ENCODE data around the gene PLXNB3.

Gene PLXNB3

GRCh38 chrX:153770601-153771414, 6.8 kb downstream of the PLXNB3 start:
- TF ChIP-seq POLR2AphosphoS5 (IDR thresholded peaks at IDR 0.05; ENCODE audit: low read depth, low read length): no peak
- TF ChIP-seq SIN3A (IDR thresholded peaks at IDR 0.05; ENCODE audit: borderline replicate concordance, insufficient read depth, low read length): no peak
- TF ChIP-seq TAF1 (IDR thresholded peaks at IDR 0.05; ENCODE audit: borderline replicate concordance, insufficient read depth, low read length): no peak
- TF ChIP-seq FOXP2 (optimal IDR thresholded peaks at IDR 0.05; ENCODE audit: borderline replicate concordance, extremely low read depth, extremely low read length, insufficient read depth): no peak
- TF ChIP-seq, protein P1, sequence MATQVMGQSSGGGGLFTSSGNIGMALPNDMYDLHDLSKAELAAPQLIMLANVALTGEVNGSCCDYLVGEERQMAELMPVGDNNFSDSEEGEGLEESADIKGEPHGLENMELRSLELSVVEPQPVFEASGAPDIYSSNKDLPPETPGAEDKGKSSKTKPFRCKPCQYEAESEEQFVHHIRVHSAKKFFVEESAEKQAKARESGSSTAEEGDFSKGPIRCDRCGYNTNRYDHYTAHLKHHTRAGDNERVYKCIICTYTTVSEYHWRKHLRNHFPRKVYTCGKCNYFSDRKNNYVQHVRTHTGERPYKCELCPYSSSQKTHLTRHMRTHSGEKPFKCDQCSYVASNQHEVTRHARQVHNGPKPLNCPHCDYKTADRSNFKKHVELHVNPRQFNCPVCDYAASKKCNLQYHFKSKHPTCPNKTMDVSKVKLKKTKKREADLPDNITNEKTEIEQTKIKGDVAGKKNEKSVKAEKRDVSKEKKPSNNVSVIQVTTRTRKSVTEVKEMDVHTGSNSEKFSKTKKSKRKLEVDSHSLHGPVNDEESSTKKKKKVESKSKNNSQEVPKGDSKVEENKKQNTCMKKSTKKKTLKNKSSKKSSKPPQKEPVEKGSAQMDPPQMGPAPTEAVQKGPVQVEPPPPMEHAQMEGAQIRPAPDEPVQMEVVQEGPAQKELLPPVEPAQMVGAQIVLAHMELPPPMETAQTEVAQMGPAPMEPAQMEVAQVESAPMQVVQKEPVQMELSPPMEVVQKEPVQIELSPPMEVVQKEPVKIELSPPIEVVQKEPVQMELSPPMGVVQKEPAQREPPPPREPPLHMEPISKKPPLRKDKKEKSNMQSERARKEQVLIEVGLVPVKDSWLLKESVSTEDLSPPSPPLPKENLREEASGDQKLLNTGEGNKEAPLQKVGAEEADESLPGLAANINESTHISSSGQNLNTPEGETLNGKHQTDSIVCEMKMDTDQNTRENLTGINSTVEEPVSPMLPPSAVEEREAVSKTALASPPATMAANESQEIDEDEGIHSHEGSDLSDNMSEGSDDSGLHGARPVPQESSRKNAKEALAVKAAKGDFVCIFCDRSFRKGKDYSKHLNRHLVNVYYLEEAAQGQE (IDR thresholded peaks at IDR 0.05; ENCODE audit: insufficient read depth in 1 of 2, low read depth in 2 of 2, low read length in 2 of 2): no peak

- no peak for TF ChIP-seq FOXP2 (optimal IDR thresholded peaks at IDR 0.05; ENCODE audit: borderline replicate concordance, extremely low read depth, extremely low read length, insufficient read depth)
- TF ChIP-seq, protein P1 (IDR thresholded peaks at IDR 0.05; ENCODE audit: insufficient read depth in 1 of 2, low read depth in 2 of 2, low read length in 2 of 2): no peak
- TF ChIP-seq SIN3A (IDR thresholded peaks at IDR 0.05; ENCODE audit: borderline replicate concordance, insufficient read depth, low read length): no peak
- no peak for TF ChIP-seq POLR2AphosphoS5 (IDR thresholded peaks at IDR 0.05; ENCODE audit: low read depth, low read length)
- TF ChIP-seq TAF1 (IDR thresholded peaks at IDR 0.05; ENCODE audit: borderline replicate concordance, insufficient read depth, low read length): no peak
Observed at GRCh38 chrX:153771415-153772315, 7.6 kb downstream of the PLXNB3 start.

DNA sequence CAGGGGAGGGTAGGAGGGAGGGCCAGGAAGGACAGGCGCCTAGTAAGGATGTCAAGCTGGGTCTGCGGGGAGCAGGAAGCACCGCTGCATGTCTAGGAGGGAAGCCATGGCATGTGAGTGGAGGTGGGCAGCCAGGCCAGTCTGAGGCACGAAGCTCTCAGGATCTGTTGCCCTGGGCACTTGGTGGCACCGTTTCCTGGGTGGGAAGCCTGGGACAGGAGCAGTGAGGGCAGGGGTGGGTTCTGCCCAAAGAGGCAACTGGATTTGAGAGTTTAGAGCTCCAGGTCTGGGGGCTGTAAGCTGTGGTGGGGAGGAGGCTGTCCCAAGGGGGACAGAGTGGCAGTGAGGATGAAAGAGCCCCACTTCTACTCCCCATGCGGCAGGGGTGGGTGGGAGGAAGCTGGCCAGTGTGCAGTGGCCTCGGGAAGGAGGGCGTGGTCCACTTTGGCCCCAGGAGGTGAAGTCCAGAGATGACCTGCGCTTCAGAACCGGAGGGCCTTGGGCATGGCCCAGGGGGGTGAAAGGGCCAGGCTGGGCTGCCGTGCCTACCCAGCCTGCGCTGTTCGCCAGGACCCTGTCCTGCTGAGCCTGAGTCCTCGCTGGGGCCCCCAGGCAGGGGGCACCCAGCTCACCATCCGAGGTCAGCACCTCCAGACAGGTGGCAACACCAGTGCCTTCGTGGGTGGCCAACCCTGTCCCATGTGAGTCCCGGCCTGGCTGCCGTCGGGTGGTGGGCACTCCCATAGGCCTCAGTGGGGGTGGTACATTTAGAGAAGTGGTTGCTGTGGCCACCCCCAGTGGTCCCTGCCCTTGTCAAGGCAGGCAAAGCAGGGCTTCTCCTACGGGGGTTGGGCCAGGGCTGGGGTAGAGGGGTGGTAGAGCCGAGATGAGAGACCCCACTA, 8.5 kb downstream of the PLXNB3 start:
- no peak for TF ChIP-seq FOXP2 (optimal IDR thresholded peaks at IDR 0.05; ENCODE audit: borderline replicate concordance, extremely low read depth, extremely low read length, insufficient read depth)
- no peak for TF ChIP-seq SIN3A (IDR thresholded peaks at IDR 0.05; ENCODE audit: borderline replicate concordance, insufficient read depth, low read length)
- TF ChIP-seq, protein P1 (IDR thresholded peaks at IDR 0.05; ENCODE audit: insufficient read depth in 1 of 2, low read depth in 2 of 2, low read length in 2 of 2): no peak
- no peak for TF ChIP-seq POLR2AphosphoS5 (IDR thresholded peaks at IDR 0.05; ENCODE audit: low read depth, low read length)

- no peak for TF ChIP-seq FOXP2 (optimal IDR thresholded peaks at IDR 0.05; ENCODE audit: borderline replicate concordance, extremely low read depth, extremely low read length, insufficient read depth)
- TF ChIP-seq, protein P1 (IDR thresholded peaks at IDR 0.05; ENCODE audit: insufficient read depth in 1 of 2, low read depth in 2 of 2, low read length in 2 of 2): no peak
- TF ChIP-seq SIN3A (IDR thresholded peaks at IDR 0.05; ENCODE audit: borderline replicate concordance, insufficient read depth, low read length): no peak
- no peak for TF ChIP-seq TAF1 (IDR thresholded peaks at IDR 0.05; ENCODE audit: borderline replicate concordance, insufficient read depth, low read length)
- TF ChIP-seq POLR2AphosphoS5 (IDR thresholded peaks at IDR 0.05; ENCODE audit: low read depth, low read length): no peak
Observed at GRCh38 chrX:153773218-153773611, 9.2 kb downstream of the PLXNB3 start.

Measured in PFSK-1 (cell line).